Neural cell (in vitro differentiated cells): Measurements from ENCODE around the gene NOPCHAP1. TPM values are rescaled to one million over a fixed set of nuclear protein-coding genes. Genes with fewer than 3 reads are reported as not detected.

Source experiments
- H2AFZ ChIP-seq: fragments of 200-600, 300-800 bp; sonication (generic), shearing (Covaris generic); 2 replicates; pipeline ENCODE4 v1.6.0; 2014; ENCODE audit warnings: low read depth, mild to moderate bottlenecking, antibody characterized with exemption, low read length, moderate library complexity
- H3F3A ChIP-seq: fragments of 200-600 bp; shearing (Covaris generic); 2 replicates; pipeline ENCODE4 v1.6.1; 2016; ENCODE audit warnings: mild to moderate bottlenecking, moderate library complexity, mixed read lengths, antibody characterized with exemption, low read length; ENCODE audit not compliant: insufficient read depth, poor library complexity, severe bottlenecking
- H3K27ac ChIP-seq: fragments of 200-600, 300-800 bp; sonication (generic), shearing (Covaris generic); 2 replicates; pipeline ENCODE4 v1.5.1; 2014; ENCODE audit warnings: mild to moderate bottlenecking, low read length, moderate library complexity
- H3K27me3 ChIP-seq: fragments of 300-800, 200-600 bp; sonication (generic), shearing (Covaris generic); 2 replicates; pipeline ENCODE4 v1.6.0; 2014; ENCODE audit warnings: mild to moderate bottlenecking, low read depth, low read length, moderate library complexity; ENCODE audit not compliant: insufficient read depth
- H3K36me3 ChIP-seq: fragments of 300-800, 200-600 bp; sonication (generic), shearing (Covaris generic); 2 replicates; pipeline ENCODE4 v1.5.1; 2014; ENCODE audit warnings: mild to moderate bottlenecking, antibody characterized with exemption, low read length, moderate library complexity; ENCODE audit not compliant: insufficient read depth
- H3K4me2 ChIP-seq: fragments of 300-800, 200-600 bp; sonication (generic), shearing (Covaris generic); 2 replicates; pipeline ENCODE4 v1.6.0; 2014; ENCODE audit warnings: mild to moderate bottlenecking, low read length
- H3K4me3 ChIP-seq: fragments of 300-800, 200-600 bp; sonication (generic), shearing (Covaris generic); 2 replicates; pipeline ENCODE4 v1.5.1; 2014; ENCODE audit warnings: mild to moderate bottlenecking, low read length, moderate library complexity
- H3K79me2 ChIP-seq: fragments of 200-600 bp; shearing (Covaris generic); replicated peaks from 2 replicates; pipeline ENCODE4 v1.6.0; 2014; ENCODE audit warnings: mild to moderate bottlenecking, low read length, moderate library complexity; ENCODE audit not compliant: insufficient read depth
- H3K9ac ChIP-seq: fragments of 300-800, 200-600 bp; sonication (generic), shearing (Covaris generic); 2 replicates; pipeline ENCODE4 v1.6.1; 2016; ENCODE audit warnings: mild to moderate bottlenecking, low read length, mixed read lengths
- H3K9me2 ChIP-seq: fragments of 200-600 bp; shearing (Covaris generic); 2 replicates; pipeline ENCODE4 v1.6.1; 2016; ENCODE audit warnings: mild to moderate bottlenecking, low read length, mixed read lengths; ENCODE audit not compliant: insufficient read depth
- H3K9me3 ChIP-seq: fragments of 200-600, 300-800 bp; sonication (generic), shearing (Covaris generic); 2 replicates; pipeline ENCODE4 v1.6.1; 2016; ENCODE audit warnings: mild to moderate bottlenecking, mixed run types, low read length, moderate library complexity, mixed read lengths
- H4K20me1 ChIP-seq: fragments of 200-600 bp; shearing (Covaris generic); 2 replicates; pipeline ENCODE4 v1.6.1; 2016; ENCODE audit warnings: mild to moderate bottlenecking, mixed run types; ENCODE audit not compliant: insufficient read depth
- CTCF ChIP-seq: fragments of 450-650 bp; IDR thresholded peaks from 2 replicates; pipeline ENCODE4 v1.5.1; 2014; ENCODE audit warnings: antibody characterized with exemption, mild to moderate bottlenecking, moderate library complexity; ENCODE audit not compliant: poor library complexity, severe bottlenecking
- EP300 ChIP-seq: fragments of 450-650 bp; conservative IDR thresholded peaks from 2 replicates; pipeline ENCODE4 v1.6.1; 2014; ENCODE audit warnings: antibody characterized with exemption, mild to moderate bottlenecking, moderate library complexity; ENCODE audit not compliant: poor library complexity, severe bottlenecking
- EZH2 ChIP-seq: fragments of 200-600, 300-800 bp; shearing (Covaris generic), sonication (generic); IDR thresholded peaks from 2 replicates; pipeline ENCODE4 v1.6.1; 2014; ENCODE audit warnings: antibody characterized with exemption, low read length, borderline replicate concordance, mild to moderate bottlenecking; ENCODE audit not compliant: insufficient read depth, poor library complexity, severe bottlenecking
- MXI1 ChIP-seq: fragments of 450-650 bp; conservative IDR thresholded peaks from 2 replicates; pipeline ENCODE4 v1.6.1; 2014; ENCODE audit warnings: antibody characterized with exemption, mild to moderate bottlenecking; ENCODE audit not compliant: poor library complexity, severe bottlenecking
- POLR2AphosphoS5 ChIP-seq: IDR thresholded peaks from 2 replicates; pipeline ENCODE4 v1.6.1; 2012
- RAD21 ChIP-seq: fragments of 450-650 bp; conservative IDR thresholded peaks from 2 replicates; pipeline ENCODE4 v1.6.1; 2014; ENCODE audit warnings: antibody characterized with exemption, mild to moderate bottlenecking, moderate library complexity
- SMC3 ChIP-seq: fragments of 450-650 bp; conservative IDR thresholded peaks from 2 replicates; pipeline ENCODE4 v1.6.1; 2014; ENCODE audit warnings: antibody characterized with exemption, mild to moderate bottlenecking, moderate library complexity; ENCODE audit not compliant: poor library complexity
- TAF1 ChIP-seq: IDR thresholded peaks from 2 replicates; pipeline ENCODE4 v1.6.1; 2012; ENCODE audit warnings: low read depth
- polyA plus RNA-seq: library from polyadenylated mRNA; depleted of rRNA; stranded (reverse); fragments of >200 nt; gene quantifications from 2 replicates; pipeline ENCODE4 v1.2.3, GENCODE V29; 2014
- TF ChIP-seq, protein P1 (sequence below): IDR thresholded peaks from 2 replicates; pipeline ENCODE4 v1.6.1; 2012; ENCODE audit warnings: borderline replicate concordance

Gene NOPCHAP1
- polyA plus RNA-seq, 1 donor from 2014 or later: 12.0 TPM

DNA sequence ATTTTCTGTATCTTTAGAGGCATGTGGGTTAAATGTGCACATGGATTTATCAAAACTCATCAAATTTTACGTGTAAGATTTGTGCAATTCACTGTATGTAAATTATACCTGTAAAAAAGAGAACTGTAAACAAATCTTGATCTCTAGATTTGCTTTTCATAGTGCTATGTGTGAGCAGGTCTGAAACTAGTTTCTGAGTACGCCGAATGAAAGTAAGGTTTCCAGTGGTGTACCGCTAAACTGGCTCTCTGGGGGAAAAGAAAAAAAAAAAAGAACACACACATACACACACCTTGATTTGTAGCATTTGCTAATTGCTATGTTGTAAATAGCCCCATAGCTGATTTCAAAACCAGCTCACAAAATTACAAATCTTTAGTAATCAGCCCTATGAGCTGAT is 19.4 kb upstream of the NOPCHAP1 start (continued):
- TF ChIP-seq EZH2 (no peak), EP300 (no peak)

GRCh38 chr12:104969343-104969742 is 16.8 kb upstream of the NOPCHAP1 start:
- H3K27ac ChIP-seq: no peak overlapping the region
- no peaks in the 10 kb centered on the region for H3K9me2 ChIP-seq
- no peak overlapping the region for H2AFZ ChIP-seq
- no peaks in the 10 kb centered on the region for H3F3A ChIP-seq
- no peaks in the 10 kb centered on the region for H3K36me3 ChIP-seq
- no peak overlapping the region for H3K4me3 ChIP-seq
- no peaks in the 10 kb centered on the region for H3K27me3 ChIP-seq
- no peak overlapping the region for H3K4me2 ChIP-seq
- no peak overlapping the region for H3K9ac ChIP-seq
- no peaks in the 10 kb centered on the region for H4K20me1 ChIP-seq
- H3K79me2 ChIP-seq: no peaks in the 10 kb centered on the region
- no peak for TF ChIP-seq MXI1
- TF ChIP-seq, protein P1, sequence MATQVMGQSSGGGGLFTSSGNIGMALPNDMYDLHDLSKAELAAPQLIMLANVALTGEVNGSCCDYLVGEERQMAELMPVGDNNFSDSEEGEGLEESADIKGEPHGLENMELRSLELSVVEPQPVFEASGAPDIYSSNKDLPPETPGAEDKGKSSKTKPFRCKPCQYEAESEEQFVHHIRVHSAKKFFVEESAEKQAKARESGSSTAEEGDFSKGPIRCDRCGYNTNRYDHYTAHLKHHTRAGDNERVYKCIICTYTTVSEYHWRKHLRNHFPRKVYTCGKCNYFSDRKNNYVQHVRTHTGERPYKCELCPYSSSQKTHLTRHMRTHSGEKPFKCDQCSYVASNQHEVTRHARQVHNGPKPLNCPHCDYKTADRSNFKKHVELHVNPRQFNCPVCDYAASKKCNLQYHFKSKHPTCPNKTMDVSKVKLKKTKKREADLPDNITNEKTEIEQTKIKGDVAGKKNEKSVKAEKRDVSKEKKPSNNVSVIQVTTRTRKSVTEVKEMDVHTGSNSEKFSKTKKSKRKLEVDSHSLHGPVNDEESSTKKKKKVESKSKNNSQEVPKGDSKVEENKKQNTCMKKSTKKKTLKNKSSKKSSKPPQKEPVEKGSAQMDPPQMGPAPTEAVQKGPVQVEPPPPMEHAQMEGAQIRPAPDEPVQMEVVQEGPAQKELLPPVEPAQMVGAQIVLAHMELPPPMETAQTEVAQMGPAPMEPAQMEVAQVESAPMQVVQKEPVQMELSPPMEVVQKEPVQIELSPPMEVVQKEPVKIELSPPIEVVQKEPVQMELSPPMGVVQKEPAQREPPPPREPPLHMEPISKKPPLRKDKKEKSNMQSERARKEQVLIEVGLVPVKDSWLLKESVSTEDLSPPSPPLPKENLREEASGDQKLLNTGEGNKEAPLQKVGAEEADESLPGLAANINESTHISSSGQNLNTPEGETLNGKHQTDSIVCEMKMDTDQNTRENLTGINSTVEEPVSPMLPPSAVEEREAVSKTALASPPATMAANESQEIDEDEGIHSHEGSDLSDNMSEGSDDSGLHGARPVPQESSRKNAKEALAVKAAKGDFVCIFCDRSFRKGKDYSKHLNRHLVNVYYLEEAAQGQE: no peak
- TF ChIP-seq POLR2AphosphoS5: no peak
- TF ChIP-seq CTCF: no peak
- no peak for TF ChIP-seq RAD21
- no peak for TF ChIP-seq TAF1
- no peak for TF ChIP-seq EP300
- no peak for TF ChIP-seq EZH2
- H3K9me3 ChIP-seq: no peaks in the 10 kb centered on the region

DNA sequence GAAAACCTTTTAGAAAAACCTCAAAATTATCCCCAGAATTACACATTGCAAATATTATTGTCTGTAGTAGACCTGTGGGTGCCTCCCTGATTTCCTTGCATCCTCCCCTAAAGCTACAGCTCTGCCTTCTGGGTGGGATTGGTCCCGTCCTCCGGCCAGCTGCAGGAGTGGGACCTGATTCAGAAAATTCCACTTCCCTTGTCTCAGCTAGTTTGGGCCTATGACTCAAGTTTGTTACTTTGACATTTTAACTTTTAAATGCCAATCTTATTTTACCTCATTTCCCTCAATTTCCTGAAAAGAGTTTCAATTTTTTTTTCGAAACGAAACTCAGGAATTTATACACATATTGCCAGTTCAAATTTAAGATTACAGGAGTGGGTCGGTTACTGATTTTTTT is 14.8 kb upstream of the NOPCHAP1 start:
- no peaks in the 10 kb centered on the region for H4K20me1 ChIP-seq
- no peak overlapping the region for H2AFZ ChIP-seq
- H3K4me3 ChIP-seq: no peak overlapping the region
- H3K79me2 ChIP-seq: no peaks in the 10 kb centered on the region
- H3K36me3 ChIP-seq: no peaks in the 10 kb centered on the region
- no peak overlapping the region for H3K9ac ChIP-seq
- H3K27me3 ChIP-seq: no peaks in the 10 kb centered on the region
- H3F3A ChIP-seq: no peaks in the 10 kb centered on the region
- TF ChIP-seq SMC3 (no peak), POLR2AphosphoS5 (no peak), EZH2 (no peak), CTCF (no peak), EP300 (no peak), TAF1 (no peak), MXI1 (no peak), RAD21 (no peak)
- TF ChIP-seq, protein P1: no peak
- no peak overlapping the region for H3K27ac ChIP-seq
- no peak overlapping the region for H3K4me2 ChIP-seq
- no peaks in the 10 kb centered on the region for H3K9me2 ChIP-seq
- no peaks in the 10 kb centered on the region for H3K9me3 ChIP-seq
